ENCODE data around the gene TIGD4. TPM values are rescaled to one million over a fixed set of nuclear protein-coding genes. Genes with fewer than 3 reads are reported as not detected.

The TIGD4 gene
- total RNA-seq, 1 experiment from 2014 or later = 2.0 TPM

DNA sequence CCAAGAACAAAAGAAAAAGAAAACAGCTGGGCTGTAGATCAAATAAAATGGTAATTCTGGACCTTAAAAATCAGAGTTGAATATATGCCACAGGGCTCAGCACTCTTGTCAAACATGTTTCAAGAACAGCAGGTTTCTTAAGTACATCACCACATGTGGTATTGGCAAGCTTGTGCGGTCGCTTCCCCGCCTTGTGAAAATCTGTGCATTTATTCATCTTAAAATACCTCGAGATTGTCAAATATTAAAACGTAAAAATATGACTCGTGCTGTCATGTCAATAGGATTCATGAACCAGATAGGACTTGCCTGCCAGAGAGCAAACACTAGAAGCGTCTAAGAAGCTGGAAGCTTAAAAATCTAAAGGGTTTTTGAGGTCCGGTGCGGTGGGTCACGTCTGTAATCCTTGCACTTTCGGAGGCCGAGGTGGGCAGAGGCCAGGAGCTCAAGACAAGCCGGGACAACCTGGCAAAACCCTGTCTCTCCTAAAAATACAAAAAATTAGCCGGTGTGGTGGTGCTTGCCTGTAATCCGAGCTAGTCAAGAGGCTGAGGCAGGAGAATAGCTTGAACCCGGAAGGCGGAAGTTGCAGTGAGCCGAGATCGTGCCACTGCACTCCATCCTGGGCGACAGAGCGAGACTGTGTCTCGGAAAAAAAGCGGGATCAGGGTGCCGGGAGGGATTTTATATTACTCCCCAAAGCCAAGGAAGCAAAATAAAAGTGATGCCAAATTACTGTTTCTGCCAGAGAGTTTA is 59.6 kb downstream of the TIGD4 start:
- Histone ChIP-seq H3K4me2 (ENCODE audit: insufficient read depth, insufficient read length, low read length) (no peak overlapping the region), H2BK12ac (ENCODE audit: insufficient read length, low read depth, low read length) (no peak overlapping the region), H3K27ac (ENCODE audit: insufficient read length, low read depth, low read length) (no peak overlapping the region), H3K79me1 (ENCODE audit: insufficient read depth, low read depth, low read length, poor library complexity, severe bottlenecking) (no peaks in the 10 kb centered on the region), H2BK15ac (ENCODE audit: low read depth, low read length) (no peak overlapping the region), H3K56ac (ENCODE audit: insufficient read length, low read depth, low read length) (no peak overlapping the region), H3K9me3 (ENCODE audit: control insufficient read depth, low read depth, low read length) (no peaks in the 10 kb centered on the region), H4K91ac (ENCODE audit: insufficient read length, low read depth, low read length) (no peak overlapping the region), H3K27me3 (ENCODE audit: insufficient read depth, low read length) (no peaks in the 10 kb centered on the region), H3K18ac (ENCODE audit: insufficient read length, low read depth, low read length) (no peak overlapping the region), H2AK5ac (ENCODE audit: insufficient read length, low read length) (no peak overlapping the region), H3K23ac (ENCODE audit: insufficient read length, low read depth, low read length) (no peak overlapping the region), H3K79me2 (ENCODE audit: insufficient read depth, low read length) (no peaks in the 10 kb centered on the region), H3K4ac (ENCODE audit: low read depth, low read length) (no peak overlapping the region), H2AFZ (ENCODE audit: low read length) (no peak overlapping the region), H3K23me2 (ENCODE audit: insufficient read length, low read depth, low read length, poor library complexity, severe bottlenecking) (no peaks in the 10 kb centered on the region), H2BK20ac (ENCODE audit: low read depth, low read length, poor library complexity, severe bottlenecking) (no peak overlapping the region), H2BK5ac (ENCODE audit: insufficient read length, low read length) (no peak overlapping the region), H4K20me1 (ENCODE audit: control insufficient read depth, insufficient read depth, insufficient read length) (no peaks in the 10 kb centered on the region), H4K8ac (replicated peaks; ENCODE audit: insufficient read length, low read depth, low read length) (no peak overlapping the region), H4K5ac (ENCODE audit: insufficient read length, low read depth, low read length) (no peak overlapping the region), H3K9ac (ENCODE audit: extremely low read depth, insufficient read length, low read length) (no peak overlapping the region), H3T11ph (ENCODE audit: low read length) (no peak overlapping the region), H3K14ac (ENCODE audit: insufficient read depth, low read length) (no peak overlapping the region), H3K4me1 (ENCODE audit: insufficient read depth, low read length) (no peaks in the 10 kb centered on the region), H2BK120ac (ENCODE audit: low read depth, low read length, poor library complexity, severe bottlenecking) (no peak overlapping the region)
- H3K9me3 Mint-ChIP-seq = peaks cover 10 to 11% of the 10 kb centered on the region in 2 experiments
- H3K27me3 Mint-ChIP-seq (ENCODE audit: low read depth) = no peaks in the 10 kb centered on the region
- H3K4me3 Mint-ChIP-seq = no peak overlapping the region
- peaks cover 3 to 13% (median 4%) of the 10 kb centered on the region in 3 experiments; a peak in 6 of 7 replicates for H3K36me3 Mint-ChIP-seq (ENCODE audit: insufficient read depth in 1 of 3, low read depth in 3 of 3)
- H3K27ac Mint-ChIP-seq = no peak overlapping the region
- no peak for DNase-seq
- no CpG with 5 or more reads among the region's 24 CpGs for WGBS (ENCODE audit: extremely low coverage, insufficient read length, low lambda C conversion rate)
- TF ChIP-seq, protein P1, sequence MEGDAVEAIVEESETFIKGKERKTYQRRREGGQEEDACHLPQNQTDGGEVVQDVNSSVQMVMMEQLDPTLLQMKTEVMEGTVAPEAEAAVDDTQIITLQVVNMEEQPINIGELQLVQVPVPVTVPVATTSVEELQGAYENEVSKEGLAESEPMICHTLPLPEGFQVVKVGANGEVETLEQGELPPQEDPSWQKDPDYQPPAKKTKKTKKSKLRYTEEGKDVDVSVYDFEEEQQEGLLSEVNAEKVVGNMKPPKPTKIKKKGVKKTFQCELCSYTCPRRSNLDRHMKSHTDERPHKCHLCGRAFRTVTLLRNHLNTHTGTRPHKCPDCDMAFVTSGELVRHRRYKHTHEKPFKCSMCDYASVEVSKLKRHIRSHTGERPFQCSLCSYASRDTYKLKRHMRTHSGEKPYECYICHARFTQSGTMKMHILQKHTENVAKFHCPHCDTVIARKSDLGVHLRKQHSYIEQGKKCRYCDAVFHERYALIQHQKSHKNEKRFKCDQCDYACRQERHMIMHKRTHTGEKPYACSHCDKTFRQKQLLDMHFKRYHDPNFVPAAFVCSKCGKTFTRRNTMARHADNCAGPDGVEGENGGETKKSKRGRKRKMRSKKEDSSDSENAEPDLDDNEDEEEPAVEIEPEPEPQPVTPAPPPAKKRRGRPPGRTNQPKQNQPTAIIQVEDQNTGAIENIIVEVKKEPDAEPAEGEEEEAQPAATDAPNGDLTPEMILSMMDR (conservative IDR thresholded peaks at IDR 0.05) = no peak
- peaks cover 23 to 26% of the 10 kb centered on the region in 2 experiments for H3K4me1 Mint-ChIP-seq

Other genes with a start within 250 kb of the TIGD4 start
- gene FBXW7, start 243.6 kb downstream of the TIGD4 start, total RNA-seq (2021) = 27.1 and 29.5 TPM in 2 replicates
- 0.77 and 1.7 TPM in 2 replicates for gene TMEM154, start 99.7 kb downstream of the TIGD4 start, total RNA-seq (2021)
- gene ARFIP1, start 224 bp upstream of the TIGD4 start, total RNA-seq (2021) = 29.3 and 30.8 TPM in 2 replicates
- gene FHDC1, start 156.6 kb upstream of the TIGD4 start, total RNA-seq (2021) = 19.7 and 19.9 TPM in 2 replicates

Measured in H9 (cell line).